Measurements from ENCODE around the gene SEPTIN8. TPM values are rescaled to one million over a fixed set of nuclear protein-coding genes. Genes with fewer than 3 reads are reported as not detected.

SEPTIN8 gene
- total and polyA plus RNA-seq, 2 of the 13 experiments (the other 11 are each of a cell fraction or from before 2014, with no cell fraction given), result 41.4 to 49.9 TPM

GRCh38 chr5:132812123-132812765, 35.2 kb upstream of the SEPTIN8 start (continued):
- TF ChIP-seq ZNF318 (CRISPR knock-in tag; IDR thresholded peaks at IDR 0.05), result no peak
- no peak for TF ChIP-seq ZSCAN25 (CRISPR knock-in tag; IDR thresholded peaks at IDR 0.05)
- no peak for TF ChIP-seq ZNF564 (CRISPR knock-in tag; IDR thresholded peaks at IDR 0.05)
- TF ChIP-seq AKNA (CRISPR knock-in tag; IDR thresholded peaks at IDR 0.05; ENCODE audit: borderline replicate concordance), result no peak
- no peak for TF ChIP-seq ZNF563 (CRISPR knock-in tag; IDR thresholded peaks at IDR 0.05)
- no peak for TF ChIP-seq ZKSCAN8 (CRISPR knock-in tag; IDR thresholded peaks at IDR 0.05; ENCODE audit: borderline replicate concordance)

Data from HepG2 (cell line).